IPS-NIHi7 (cell line): ENCODE data around the gene PIGN.

Experiments
- DNase-seq: peaks from one replicate; pipeline ENCODE4 v3.0.0; 2012; ENCODE audit warnings: mixed read lengths; ENCODE audit errors: extremely low spot score

The PIGN gene

DNA sequence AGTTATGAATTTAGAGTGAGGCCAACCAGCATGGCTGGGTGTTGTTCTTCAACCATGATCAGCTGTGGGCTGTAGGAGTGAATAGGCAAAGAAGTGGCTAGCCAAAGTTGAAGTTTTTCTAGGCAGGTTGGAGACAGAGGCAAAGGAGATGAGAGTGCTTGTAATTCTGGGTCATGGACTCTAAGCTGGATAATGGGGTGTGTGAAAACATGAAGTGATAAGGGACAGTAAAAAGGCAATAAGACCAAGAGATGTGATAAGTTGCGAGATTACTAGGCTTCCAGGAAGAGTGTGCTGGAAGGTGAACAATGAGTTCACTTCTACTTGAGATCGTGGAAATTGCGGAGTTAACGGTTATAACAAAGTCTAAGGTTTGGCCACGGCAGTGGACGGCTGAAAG, 175.4 kb downstream of the PIGN start:
- DNase-seq = no peak

- no peak for DNase-seq
Observed at GRCh38 chr18:62009521-62009920, 177.3 kb downstream of the PIGN start.

- no peak for DNase-seq
Observed at GRCh38 chr18:62001396-62001795, 185.5 kb downstream of the PIGN start.

- DNase-seq = no peak
Observed at GRCh38 chr18:61998957-61999356, 187.9 kb downstream of the PIGN start.

- DNase-seq = no peak
Observed at GRCh38 chr18:61998335-61998734, 188.5 kb downstream of the PIGN start.

DNA sequence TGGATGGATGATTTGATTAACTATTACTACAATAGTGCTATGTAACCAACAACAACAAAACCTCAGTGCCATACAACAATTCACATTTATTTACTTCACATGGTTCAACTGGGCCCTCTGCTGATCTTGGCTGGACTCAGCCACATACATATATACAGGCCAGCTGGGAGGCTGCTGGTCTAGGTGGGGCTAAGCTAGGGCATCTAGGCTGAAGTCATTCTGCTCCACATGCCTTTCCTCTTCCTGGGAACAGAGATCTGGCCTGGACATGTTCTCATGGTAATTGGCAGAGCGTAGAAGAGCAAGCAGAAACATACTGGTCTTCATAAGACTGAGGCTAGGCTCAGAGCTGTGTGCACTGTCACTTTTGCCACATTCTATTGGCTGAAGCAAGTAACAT, 191.2 kb downstream of the PIGN start:
- DNase-seq = no peak

GRCh38 chr18:61993831-61994230, 193.0 kb downstream of the PIGN start:
- DNase-seq = no peak

DNA sequence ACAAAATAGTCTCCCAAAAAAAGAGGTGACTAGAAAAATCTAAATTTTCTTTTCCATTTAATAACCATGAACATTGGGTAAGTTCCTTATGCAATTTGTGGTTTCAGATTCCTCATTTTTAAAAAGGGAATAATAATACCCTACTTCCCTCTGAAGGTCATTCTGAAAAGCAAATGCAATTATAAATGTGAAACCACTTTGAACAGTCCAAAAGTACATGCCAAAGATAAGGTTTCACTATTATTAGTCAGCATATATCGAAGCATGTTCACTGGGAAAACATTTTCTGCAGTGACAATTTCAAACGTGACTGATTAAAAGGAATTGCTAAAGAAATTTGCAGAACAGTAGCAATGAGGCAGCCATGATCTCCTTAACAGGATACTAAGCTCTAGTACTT, 193.9 kb downstream of the PIGN start:
- no peak for DNase-seq

DNA sequence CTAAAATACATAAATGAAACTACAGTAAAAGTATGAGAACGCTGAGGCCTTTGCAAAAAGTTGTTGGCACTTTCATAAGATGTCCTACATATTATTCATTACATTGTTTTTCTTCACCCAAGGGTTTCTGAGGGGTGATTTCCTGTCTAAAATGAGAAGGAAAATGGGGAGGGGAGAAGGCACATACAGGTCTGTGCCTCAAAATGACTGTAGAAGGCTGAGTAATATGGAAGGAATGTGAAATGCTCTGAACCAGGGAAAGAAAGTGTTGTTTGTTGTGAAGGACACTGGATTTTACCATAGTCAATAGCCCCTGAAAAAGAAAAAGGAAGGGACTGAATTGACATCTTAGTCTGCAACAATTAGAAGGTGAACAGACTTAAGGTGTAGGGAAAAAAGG, 194.6 kb downstream of the PIGN start:
- DNase-seq = peak; percentile 26

DNA sequence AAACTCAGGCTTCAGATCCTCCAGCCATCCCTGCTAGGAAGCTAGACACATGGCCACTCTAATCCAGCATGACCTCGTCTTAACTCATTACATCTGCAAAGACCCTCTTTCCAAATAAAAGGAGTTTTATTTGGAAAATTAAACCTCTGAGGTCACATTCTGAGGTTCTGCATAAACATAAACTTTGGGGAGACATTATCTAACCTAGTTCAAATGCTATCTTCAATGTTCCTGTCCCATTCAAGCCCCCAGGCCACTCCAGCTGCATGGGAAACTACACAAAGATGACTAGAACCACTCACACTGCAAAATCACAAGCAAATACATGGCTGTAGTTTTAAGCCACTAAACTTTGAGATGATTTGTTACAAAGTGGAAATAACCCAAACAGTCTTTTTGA, 195.0 kb downstream of the PIGN start:
- no peak for DNase-seq

- DNase-seq = no peak
Observed at GRCh38 chr18:61991201-61991600, 195.7 kb downstream of the PIGN start.
